Measurements from ENCODE around the gene ADSS1.

Gene ADSS1

DNA sequence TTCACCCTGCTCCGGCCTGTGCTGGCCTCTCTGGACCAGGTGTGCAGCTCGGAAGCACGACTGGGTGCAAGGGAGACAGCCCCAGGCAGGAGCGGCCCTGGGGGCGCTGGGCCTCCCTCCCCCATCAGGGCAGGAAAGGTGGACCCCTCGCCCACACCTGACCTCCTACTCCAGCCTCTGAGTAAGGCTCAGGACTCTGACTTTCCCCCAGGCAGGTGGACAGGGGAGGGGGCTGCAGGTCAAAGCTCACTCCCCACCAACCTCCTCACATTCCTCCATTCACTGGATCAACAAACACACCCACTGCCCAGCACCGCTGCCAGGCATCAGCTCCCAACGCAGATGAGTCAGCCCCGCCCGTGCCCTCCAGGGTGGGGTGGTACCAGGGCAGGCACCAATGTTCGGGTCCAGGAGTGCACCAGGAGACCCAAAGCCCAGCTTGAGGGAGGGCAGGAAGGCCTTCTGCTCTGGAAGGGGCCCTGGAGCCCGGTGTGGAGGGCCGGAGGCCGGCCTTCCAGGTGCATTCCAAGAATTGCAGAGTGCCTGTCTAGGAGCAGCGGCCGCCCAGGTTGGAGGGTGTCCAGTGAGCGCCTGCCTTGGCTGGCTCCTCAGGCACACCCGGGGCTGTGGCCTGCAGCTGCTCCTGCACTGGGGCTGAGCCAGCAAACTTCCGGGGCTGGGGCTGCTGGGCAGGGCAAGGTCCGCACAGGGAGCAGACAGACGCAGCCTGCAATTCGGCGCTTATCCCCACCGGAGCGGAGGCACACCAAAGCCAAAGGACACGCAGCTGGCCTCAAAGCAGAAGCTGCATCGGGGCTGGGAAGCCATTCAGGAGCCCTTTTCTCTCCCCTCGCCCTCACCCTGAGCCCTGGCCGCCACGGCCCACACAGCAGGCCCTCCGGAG lies 36.2 kb upstream of the ADSS1 start:
- WGBS (ENCODE audit: insufficient coverage, insufficient read length) = no CpG with 5 or more reads among the region's 31 CpGs
- no peaks in the 10 kb centered on the region for H3K27me3 ChIP-seq (ENCODE audit: control insufficient read depth, insufficient read depth, low read length)
- no peak overlapping the region for H3K27ac ChIP-seq (ENCODE audit: low read length)
- peaks cover 12% of the 10 kb centered on the region for H3K4me1 ChIP-seq (ENCODE audit: control insufficient read depth, insufficient read depth, low read length)
- peaks cover 3% of the 10 kb centered on the region; the same call in 1 of the 2 replicates for H3K36me3 ChIP-seq (ENCODE audit: control insufficient read depth, insufficient read depth, low read length)
- H3K4me3 ChIP-seq (ENCODE audit: low read length) = no peak overlapping the region
- no peak for DNase-seq (ENCODE audit: low read depth, low spot score)
- no peaks in the 10 kb centered on the region for H3K9me3 ChIP-seq (ENCODE audit: control insufficient read depth, insufficient read depth, low read length)

DNA sequence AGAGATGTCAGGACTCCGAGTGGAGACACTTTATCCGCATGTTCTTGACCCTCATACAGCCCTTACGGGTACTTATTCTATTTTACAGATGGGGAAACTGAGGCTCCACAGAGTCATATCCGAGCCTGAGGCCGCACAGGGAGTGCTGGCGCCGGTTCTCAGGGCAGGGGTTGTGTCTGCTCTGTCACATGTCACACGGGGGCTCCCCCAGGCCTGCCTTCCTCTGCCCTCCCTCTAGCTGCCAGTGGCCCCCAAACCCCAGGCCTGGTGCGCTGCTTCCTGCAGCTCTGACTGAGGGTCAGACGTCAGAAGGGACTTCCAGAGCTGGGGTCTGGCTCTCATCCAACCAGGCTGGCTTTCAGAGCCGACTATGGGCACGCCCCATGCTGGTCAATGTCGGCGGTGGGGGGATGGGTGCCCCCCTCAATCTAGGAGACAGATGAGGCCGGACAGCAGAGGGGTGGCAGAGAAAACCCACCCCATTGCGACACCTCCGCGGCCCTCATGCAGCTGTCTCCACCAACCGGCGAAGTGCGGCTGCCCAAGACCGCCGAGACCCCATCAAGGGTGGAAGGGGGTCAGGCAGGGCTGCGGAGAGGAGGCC lies 35.4 kb upstream of the ADSS1 start:
- H3K27me3 ChIP-seq (ENCODE audit: control insufficient read depth, insufficient read depth, low read length) = no peaks in the 10 kb centered on the region
- DNase-seq (ENCODE audit: low read depth, low spot score) = no peak
- peaks cover 3% of the 10 kb centered on the region; the same call in 1 of the 2 replicates for H3K36me3 ChIP-seq (ENCODE audit: control insufficient read depth, insufficient read depth, low read length)
- peaks cover 9% of the 10 kb centered on the region for H3K4me1 ChIP-seq (ENCODE audit: control insufficient read depth, insufficient read depth, low read length)
- no CpG with 5 or more reads among the region's 24 CpGs for WGBS (ENCODE audit: insufficient coverage, insufficient read length)
- peak overlapping the region; percentile 33; the same call in 1 of the 2 replicates for H3K4me3 ChIP-seq (ENCODE audit: low read length)
- H3K27ac ChIP-seq (ENCODE audit: low read length) = no peak overlapping the region
- H3K9me3 ChIP-seq (ENCODE audit: control insufficient read depth, insufficient read depth, low read length) = no peaks in the 10 kb centered on the region

DNA sequence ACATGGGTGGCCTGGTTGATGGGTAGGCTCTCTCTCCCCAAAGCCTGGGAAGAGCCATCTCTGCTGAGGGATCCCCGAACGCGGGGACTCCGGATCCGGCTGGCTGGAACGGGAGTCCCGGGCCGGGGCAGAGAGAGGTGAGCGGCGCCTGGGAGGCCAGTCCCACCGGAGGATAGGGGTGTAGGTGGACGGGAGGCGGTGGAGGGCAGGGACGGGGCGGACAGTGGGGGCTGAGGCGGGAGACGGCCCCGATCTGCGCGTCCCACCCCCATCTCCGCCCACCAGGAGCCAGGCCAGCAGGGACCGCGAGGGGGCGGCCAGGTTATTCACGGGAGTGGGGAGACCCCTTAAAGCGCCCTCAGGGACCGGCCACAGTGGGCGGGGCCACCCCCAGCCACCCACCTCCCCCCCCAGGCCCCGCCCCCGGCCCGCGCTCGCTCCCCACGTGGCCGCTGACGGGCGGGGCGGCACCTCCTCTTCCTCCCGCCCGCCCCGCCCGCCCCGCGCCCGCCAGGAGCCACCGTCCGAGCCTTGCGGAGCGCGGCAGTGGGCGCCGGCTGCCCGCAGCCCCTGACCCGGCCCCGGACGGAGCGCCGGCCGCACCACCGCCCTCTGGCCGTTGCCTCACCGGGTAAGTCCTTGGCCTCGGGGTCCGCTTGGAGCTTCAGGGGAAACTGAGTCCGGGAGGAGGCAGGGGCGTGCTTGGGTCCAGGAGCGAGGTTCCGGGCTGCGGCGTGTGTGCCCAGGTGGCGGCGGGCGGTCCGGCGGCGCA lies 34.7 kb upstream of the ADSS1 start, which contains the start of gene INF2:
Gene INF2 (plus strand): TSS at position 510 of the 772 bp plus-strand sequence. CDS start 11,748 bp downstream, outside the sequence.
- H3K4me1 ChIP-seq (ENCODE audit: control insufficient read depth, insufficient read depth, low read length) = peaks cover 11% of the 10 kb centered on the region

DNA sequence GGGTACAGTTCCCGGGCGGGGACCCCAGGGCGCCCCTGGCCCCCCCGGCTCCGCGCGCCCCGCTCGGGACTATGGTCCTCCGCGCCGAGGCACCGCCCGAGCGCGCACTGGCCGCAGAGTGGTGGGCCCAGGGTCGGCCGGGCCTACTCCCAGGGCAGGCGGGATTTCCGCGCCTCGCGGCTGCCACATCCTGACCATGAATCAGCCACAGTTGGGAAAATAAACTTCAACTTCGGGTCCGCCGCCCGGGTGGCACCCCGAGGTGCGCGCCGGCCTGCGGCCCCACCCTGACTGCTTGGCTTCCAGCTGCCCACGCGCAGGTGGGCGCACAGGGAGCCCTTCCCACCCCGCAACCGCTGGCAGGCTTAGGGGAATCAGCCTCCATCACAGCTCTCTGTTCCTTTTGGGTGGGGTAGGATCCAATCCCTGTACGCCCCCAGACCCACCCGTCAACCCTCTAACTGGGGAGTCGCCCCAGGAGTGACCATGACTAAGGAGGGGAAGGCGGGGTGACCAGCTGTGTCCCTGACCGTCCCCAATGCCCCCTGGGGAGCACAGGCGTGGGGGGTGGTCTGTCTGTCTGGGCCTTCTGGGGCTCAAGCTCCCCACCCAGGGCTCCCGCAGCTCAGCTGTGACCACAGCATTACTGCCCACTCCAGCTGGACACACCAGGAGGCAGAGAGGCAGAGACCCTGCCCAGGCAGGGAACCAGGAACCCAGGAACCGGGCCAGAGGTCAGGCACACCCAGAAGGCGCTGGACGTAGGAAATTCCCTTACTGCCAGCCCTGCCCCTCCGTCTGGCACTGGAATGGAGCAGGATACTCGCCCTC lies 33.9 kb upstream of the ADSS1 start:
- peaks cover 6% of the 10 kb centered on the region; the same call in 1 of the 2 replicates for H3K36me3 ChIP-seq (ENCODE audit: control insufficient read depth, insufficient read depth, low read length)
- H3K27ac ChIP-seq (ENCODE audit: low read length) = no peak overlapping the region
- no peaks in the 10 kb centered on the region for H3K9me3 ChIP-seq (ENCODE audit: control insufficient read depth, insufficient read depth, low read length)
- H3K4me3 ChIP-seq (ENCODE audit: low read length) = peak overlapping the region; percentile 71; the same call in 1 of the 2 replicates
- no CpG with 5 or more reads among the region's 50 CpGs for WGBS (ENCODE audit: insufficient coverage, insufficient read length)
- H3K4me1 ChIP-seq (ENCODE audit: control insufficient read depth, insufficient read depth, low read length) = peaks cover 15% of the 10 kb centered on the region
- no peaks in the 10 kb centered on the region for H3K27me3 ChIP-seq (ENCODE audit: control insufficient read depth, insufficient read depth, low read length)
- DNase-seq (ENCODE audit: low read depth, low spot score) = no peak

More for the DNA sequence above, 34.7 kb upstream of the ADSS1 start, which contains the start of gene INF2:
- peak within 1 kb of the TSS; percentile 71; the same call in 1 of the 2 replicates for H3K4me3 ChIP-seq (ENCODE audit: low read length)
- no peak within 1 kb of the TSS for H3K27ac ChIP-seq (ENCODE audit: low read length)
- DNase-seq (ENCODE audit: low read depth, low spot score) = no peak
- no peaks in the 10 kb centered on the region for H3K27me3 ChIP-seq (ENCODE audit: control insufficient read depth, insufficient read depth, low read length)
- no CpG with 5 or more reads among the region's 76 CpGs for WGBS (ENCODE audit: insufficient coverage, insufficient read length)
- no peaks in the 10 kb centered on the region for H3K9me3 ChIP-seq (ENCODE audit: control insufficient read depth, insufficient read depth, low read length)
- peaks cover 5% of the 10 kb centered on the region; the same call in 1 of the 2 replicates for H3K36me3 ChIP-seq (ENCODE audit: control insufficient read depth, insufficient read depth, low read length)

DNA sequence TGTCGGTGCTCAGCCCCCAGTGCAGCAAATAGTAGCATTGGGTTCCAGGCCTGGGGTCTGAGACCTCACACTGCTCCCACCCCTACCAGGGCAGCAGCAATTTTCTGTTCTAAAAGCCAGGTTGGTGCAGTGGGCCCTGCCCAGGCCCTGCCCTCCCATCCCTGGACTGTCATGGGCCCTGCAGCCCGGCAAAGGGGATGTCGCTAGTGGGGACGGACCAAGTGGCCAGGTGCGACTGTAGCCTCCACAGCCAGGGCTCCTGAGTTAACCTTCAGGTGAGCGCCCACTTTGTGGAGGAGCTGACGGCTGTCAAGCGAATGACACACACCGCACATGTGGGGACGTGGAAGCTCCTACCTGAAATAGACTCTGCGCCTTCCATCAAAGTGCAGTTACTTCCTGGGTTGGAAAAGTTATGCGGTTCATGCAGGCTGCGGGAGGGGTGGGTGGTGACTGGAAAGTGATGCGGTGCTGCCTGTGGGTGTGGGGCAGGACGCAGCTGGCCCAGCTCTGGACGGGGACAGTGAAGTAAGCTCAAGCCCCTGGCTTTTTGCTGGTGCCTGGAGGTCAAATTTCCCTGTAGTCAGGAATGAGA lies 33.1 kb upstream of the ADSS1 start:
- peaks cover 17% of the 10 kb centered on the region for H3K4me1 ChIP-seq (ENCODE audit: control insufficient read depth, insufficient read depth, low read length)

DNA sequence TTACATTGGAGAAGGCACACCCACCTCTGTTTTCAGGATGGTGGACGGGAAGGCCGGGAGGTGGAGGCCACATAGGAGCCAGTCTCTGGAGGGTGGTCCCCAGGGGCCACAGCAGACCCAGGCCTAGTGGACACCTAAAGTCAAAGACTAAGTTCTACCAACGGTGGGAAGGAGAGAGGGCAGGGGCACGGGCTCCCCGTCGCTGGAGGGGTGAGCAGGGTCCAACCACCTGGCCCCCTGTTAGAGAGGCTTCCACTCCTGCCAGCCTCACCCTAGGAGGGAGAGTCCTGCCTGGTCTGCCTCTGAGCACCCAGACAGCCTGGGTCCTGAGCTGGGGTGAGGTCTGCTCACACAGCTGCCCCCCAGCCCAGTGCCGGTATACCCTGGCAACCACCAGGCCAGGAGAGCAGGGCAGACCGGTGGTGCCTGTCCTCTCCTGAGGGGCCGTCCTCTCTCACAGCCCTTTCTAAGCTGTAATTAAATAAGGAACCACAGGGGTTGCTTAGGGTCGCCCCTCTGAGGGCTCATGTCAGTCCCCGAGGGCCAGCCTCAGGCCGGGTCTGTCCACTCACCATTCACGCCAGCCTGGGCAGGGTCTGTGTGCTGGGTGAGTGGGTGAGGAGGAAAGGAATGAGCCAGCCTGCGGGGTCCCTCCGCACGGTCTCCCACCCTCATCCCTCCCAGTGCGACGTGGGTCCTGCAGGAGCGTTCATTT lies 32.3 kb upstream of the ADSS1 start:
- Histone ChIP-seq H3K4me3 (ENCODE audit: low read length) (no peak overlapping the region), H3K27ac (ENCODE audit: low read length) (no peak overlapping the region), H3K27me3 (ENCODE audit: control insufficient read depth, insufficient read depth, low read length) (no peaks in the 10 kb centered on the region), H3K4me1 (ENCODE audit: control insufficient read depth, insufficient read depth, low read length) (peaks cover 17% of the 10 kb centered on the region), H3K9me3 (ENCODE audit: control insufficient read depth, insufficient read depth, low read length) (no peaks in the 10 kb centered on the region), H3K36me3 (ENCODE audit: control insufficient read depth, insufficient read depth, low read length) (peaks cover 10% of the 10 kb centered on the region; the same call in 1 of the 2 replicates)
- WGBS (ENCODE audit: insufficient coverage, insufficient read length) = no CpG with 5 or more reads among the region's 19 CpGs
- DNase-seq (ENCODE audit: low read depth, low spot score) = no peak

More for the DNA sequence above, 33.1 kb upstream of the ADSS1 start:
- H3K4me3 ChIP-seq (ENCODE audit: low read length) = no peak overlapping the region
- H3K27me3 ChIP-seq (ENCODE audit: control insufficient read depth, insufficient read depth, low read length) = no peaks in the 10 kb centered on the region
- H3K36me3 ChIP-seq (ENCODE audit: control insufficient read depth, insufficient read depth, low read length) = peaks cover 6% of the 10 kb centered on the region; the same call in 1 of the 2 replicates
- WGBS (ENCODE audit: insufficient coverage, insufficient read length) = no CpG with 5 or more reads among the region's 16 CpGs
- no peaks in the 10 kb centered on the region for H3K9me3 ChIP-seq (ENCODE audit: control insufficient read depth, insufficient read depth, low read length)
- no peak overlapping the region for H3K27ac ChIP-seq (ENCODE audit: low read length)
- no peak for DNase-seq (ENCODE audit: low read depth, low spot score)

DNA sequence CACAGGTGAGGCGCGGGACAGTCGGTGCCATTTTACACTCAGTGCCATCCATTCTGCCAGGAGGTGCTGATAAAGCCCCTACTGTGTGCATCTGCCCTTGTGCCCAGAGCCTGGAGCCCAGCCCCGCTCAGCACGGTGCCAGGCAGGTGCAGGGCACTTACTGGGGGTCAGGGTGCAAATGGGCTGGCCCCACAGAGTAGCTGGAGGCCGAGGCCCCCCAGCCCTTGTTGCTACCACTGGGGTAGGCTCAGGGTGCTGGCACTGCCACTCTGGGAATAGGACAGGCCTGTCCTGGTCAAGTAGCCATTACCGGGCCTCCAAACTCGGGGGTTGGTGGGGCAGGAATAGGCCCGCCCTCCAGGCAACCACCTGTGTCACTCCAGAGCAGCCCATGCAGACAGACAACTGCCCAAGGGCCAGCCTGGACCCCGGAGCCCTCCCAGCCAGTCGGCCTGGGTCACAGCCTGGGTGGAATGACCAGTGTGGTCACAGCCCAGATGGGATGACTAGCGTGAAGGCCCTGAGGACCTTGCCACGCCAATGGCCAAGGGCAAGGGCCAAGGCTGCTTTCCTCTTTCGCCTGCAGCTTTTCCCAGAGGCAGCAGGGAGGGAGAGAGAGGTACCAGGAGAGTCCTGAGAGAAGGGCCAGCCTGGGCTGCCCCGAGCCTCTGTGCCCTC lies 31.6 kb upstream of the ADSS1 start:
- no CpG with 5 or more reads among the region's 15 CpGs for WGBS (ENCODE audit: insufficient coverage, insufficient read length)
- Histone ChIP-seq H3K4me1 (ENCODE audit: control insufficient read depth, insufficient read depth, low read length) (peaks cover 20% of the 10 kb centered on the region), H3K27ac (ENCODE audit: low read length) (no peak overlapping the region), H3K36me3 (ENCODE audit: control insufficient read depth, insufficient read depth, low read length) (peaks cover 10% of the 10 kb centered on the region; the same call in 1 of the 2 replicates), H3K9me3 (ENCODE audit: control insufficient read depth, insufficient read depth, low read length) (no peaks in the 10 kb centered on the region), H3K4me3 (ENCODE audit: low read length) (no peak overlapping the region), H3K27me3 (ENCODE audit: control insufficient read depth, insufficient read depth, low read length) (no peaks in the 10 kb centered on the region)
- no peak for DNase-seq (ENCODE audit: low read depth, low spot score)

DNA sequence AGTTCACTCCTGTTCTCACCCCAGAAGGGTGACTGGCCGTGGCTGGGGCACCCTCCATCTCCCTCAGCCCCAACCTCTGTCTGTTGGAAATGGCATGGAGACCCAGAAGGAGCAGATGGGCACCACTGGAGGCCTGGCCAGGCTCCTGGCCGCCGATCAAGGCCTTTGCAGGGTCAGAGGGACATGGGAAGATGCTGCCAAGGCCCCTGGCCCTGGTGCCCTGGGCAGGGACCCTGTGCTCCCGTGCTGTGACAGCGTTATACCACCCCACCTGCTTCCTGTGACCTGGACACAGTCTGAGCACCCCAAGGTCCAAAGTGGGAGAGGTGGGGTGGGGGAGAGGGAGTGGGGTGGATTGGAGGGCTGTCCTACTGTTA lies 31.1 kb upstream of the ADSS1 start:
- Histone ChIP-seq H3K9me3 (ENCODE audit: control insufficient read depth, insufficient read depth, low read length) (no peaks in the 10 kb centered on the region), H3K36me3 (ENCODE audit: control insufficient read depth, insufficient read depth, low read length) (peaks cover 10% of the 10 kb centered on the region; the same call in 1 of the 2 replicates), H3K4me3 (ENCODE audit: low read length) (no peak overlapping the region), H3K4me1 (ENCODE audit: control insufficient read depth, insufficient read depth, low read length) (peaks cover 22% of the 10 kb centered on the region), H3K27ac (ENCODE audit: low read length) (no peak overlapping the region), H3K27me3 (ENCODE audit: control insufficient read depth, insufficient read depth, low read length) (no peaks in the 10 kb centered on the region)
- WGBS (ENCODE audit: insufficient coverage, insufficient read length) = no CpG with 5 or more reads among the region's 5 CpGs
- DNase-seq (ENCODE audit: low read depth, low spot score) = no peak

Data from iPS DF 6.9 (cell line).